ENCODE data around the gene MT1H.
A peak's percentile ranks its signal among the peaks of the same experiment; 100 is the strongest.
"Not testable (repeated sequence)": the region's sequence is repeated elsewhere in the genome, so short reads cannot be mapped to it uniquely, and the experiment has no call there.

MT1H gene

GRCh38 chr16:56665286-56666261, 4.0 kb upstream of the MT1H start:
- DNase-seq = not testable (repeated sequence)

GRCh38 chr16:56667581-56668571, 1.7 kb upstream of the MT1H start, which contains the start of gene MT1G:
MT1G (minus strand) TSS chr16:56668065; CDS start chr16:56667993, 72 bp downstream.
- DNase-seq = no peak

GRCh38 chr16:56669840-56670619, 416 bp downstream of the MT1H start:
- DNase-seq = no peak

GRCh38 chr16:56670620-56670934, 963 bp downstream of the MT1H start:
- no peak for DNase-seq

- not testable (repeated sequence) for DNase-seq
These were observed 2.1 kb downstream of the MT1H start for GRCh38 chr16:56671691-56672090.

- not testable (repeated sequence) for DNase-seq
These were observed 2.6 kb downstream of the MT1H start for GRCh38 chr16:56672171-56672570.

GRCh38 chr16:56672761-56673536, 3.3 kb downstream of the MT1H start:
- DNase-seq = peak in 1 of 3 experiments; percentile 25

GRCh38 chr16:56673921-56674320, 4.3 kb downstream of the MT1H start:
- no peak for DNase-seq

- DNase-seq = not testable (repeated sequence)
These were observed 5.0 kb downstream of the MT1H start for GRCh38 chr16:56674570-56674969.

GRCh38 chr16:56675685-56676210, 6.1 kb downstream of the MT1H start:
- DNase-seq = no peak

GRCh38 chr16:56677474-56677873, 7.9 kb downstream of the MT1H start:
- no peak for DNase-seq

GRCh38 chr16:56679078-56679730, 9.6 kb downstream of the MT1H start:
- no peak for DNase-seq

- no peak for DNase-seq
These were observed 10.2 kb downstream of the MT1H start for GRCh38 chr16:56679818-56680217.

GRCh38 chr16:56681939-56682702, 12.5 kb downstream of the MT1H start, which contains the start of gene MT1X:
MT1X (plus strand) TSS chr16:56682470; CDS start chr16:56682541, 71 bp downstream.
- peak; percentile 77 to 84 (median 80) for DNase-seq

GRCh38 chr16:56682703-56683397, 13.2 kb downstream of the MT1H start:
- no peak for DNase-seq

- no peak for DNase-seq
These were observed 14.0 kb downstream of the MT1H start for GRCh38 chr16:56683424-56684172.

- no peak for DNase-seq
These were observed 14.8 kb downstream of the MT1H start for GRCh38 chr16:56684256-56684925.
